Neutrophil (primary cell): ENCODE measurements around the gene SORBS1.

Experiments used
- H3K27ac ChIP-seq: fragments of 200-600 bp; sonication (generic); 2 replicates; pipeline ENCODE4 v1.5.1; 2016; ENCODE audit warnings: mild to moderate bottlenecking, moderate library complexity
- H3K27me3 ChIP-seq: fragments of 200-600 bp; sonication (generic); 2 replicates; pipeline ENCODE4 v1.6.0; 2016; ENCODE audit warnings: mild to moderate bottlenecking
- H3K36me3 ChIP-seq: fragments of 200-600 bp; sonication (generic); 2 replicates; pipeline ENCODE4 v1.5.1; 2017
- H3K4me1 ChIP-seq, 2 experiments: fragments of 200-600 bp in 1 of 2; sonication (generic) in 1 of 2; 1 replicate in 1 of 2; 2 replicates in 1 of 2; pipeline versions ENCODE4 v1.5.1 to v1.6.1; 2013 to 2016; ENCODE audit warnings: low read depth in 1 of 2, low read length in 1 of 2, mild to moderate bottlenecking in 1 of 2, moderate library complexity in 1 of 2; ENCODE audit not compliant: control insufficient read depth in 1 of 2, insufficient read depth in 1 of 2
- H3K4me3 ChIP-seq, 2 experiments: fragments of 200-600 bp in 1 of 2; sonication (generic) in 1 of 2; 1 replicate in 1 of 2; 2 replicates in 1 of 2; pipeline ENCODE4 v1.5.1; 2013 to 2016; ENCODE audit warnings: low read depth in 1 of 2, low read length in 1 of 2, mild to moderate bottlenecking in 1 of 2, moderate library complexity in 1 of 2
- H3K9me3 ChIP-seq: fragments of 200-600 bp; sonication (generic); 2 replicates; pipeline ENCODE4 v1.5.1; 2016
- CTCF ChIP-seq: fragments of 200-600 bp; sonication (generic); IDR thresholded peaks from 2 replicates; pipeline ENCODE4 v1.5.1; 2016; ENCODE audit warnings: antibody characterized with exemption

SORBS1 gene

GRCh38 chr10:95267251-95267650 lies 293.9 kb downstream of the SORBS1 start:
- Histone ChIP-seq H3K27me3 (no peaks in the 10 kb centered on the region), H3K9me3 (no peaks in the 10 kb centered on the region), H3K36me3 (no peaks in the 10 kb centered on the region), H3K4me1 (no peaks in the 10 kb centered on the region), H3K4me3 (no peak overlapping the region), H3K27ac (no peak overlapping the region)
- TF ChIP-seq CTCF = no peak

GRCh38 chr10:95266674-95267095 lies 294.5 kb downstream of the SORBS1 start:
- Histone ChIP-seq H3K4me1 (no peaks in the 10 kb centered on the region), H3K27me3 (no peaks in the 10 kb centered on the region), H3K36me3 (no peaks in the 10 kb centered on the region), H3K4me3 (no peak overlapping the region), H3K27ac (no peak overlapping the region), H3K9me3 (no peaks in the 10 kb centered on the region)
- TF ChIP-seq CTCF = no peak

- no peaks in the 10 kb centered on the region for H3K36me3 ChIP-seq
- H3K27ac ChIP-seq = no peak overlapping the region
- no peak overlapping the region for H3K4me3 ChIP-seq
- no peaks in the 10 kb centered on the region for H3K9me3 ChIP-seq
- H3K27me3 ChIP-seq = no peaks in the 10 kb centered on the region
- no peak for TF ChIP-seq CTCF
- no peaks in the 10 kb centered on the region for H3K4me1 ChIP-seq
Observed at GRCh38 chr10:95265572-95265971, 295.6 kb downstream of the SORBS1 start.

- H3K36me3 ChIP-seq = no peaks in the 10 kb centered on the region
- H3K27me3 ChIP-seq = no peaks in the 10 kb centered on the region
- no peaks in the 10 kb centered on the region for H3K4me1 ChIP-seq
- no peak overlapping the region for H3K27ac ChIP-seq
- no peak overlapping the region for H3K4me3 ChIP-seq
- TF ChIP-seq CTCF = no peak
- no peaks in the 10 kb centered on the region for H3K9me3 ChIP-seq
Observed at GRCh38 chr10:95264227-95265051, 296.7 kb downstream of the SORBS1 start.

GRCh38 chr10:95263864-95264226 lies 297.3 kb downstream of the SORBS1 start:
- Histone ChIP-seq H3K27ac (no peak overlapping the region), H3K36me3 (no peaks in the 10 kb centered on the region), H3K4me1 (no peaks in the 10 kb centered on the region), H3K4me3 (no peak overlapping the region), H3K9me3 (no peaks in the 10 kb centered on the region), H3K27me3 (no peaks in the 10 kb centered on the region)
- TF ChIP-seq CTCF = no peak
